Neural cell (in vitro differentiated cells): Measurements from ENCODE around the gene RPL7A. TPM values are rescaled to one million over a fixed set of nuclear protein-coding genes. Genes with fewer than 3 reads are reported as not detected.

ENCODE experiments used
- H2AFZ ChIP-seq: fragments of 200-600, 300-800 bp; sonication (generic), shearing (Covaris generic); 2 replicates; pipeline ENCODE4 v1.6.0; 2014; ENCODE audit warnings: low read depth, mild to moderate bottlenecking, antibody characterized with exemption, low read length, moderate library complexity
- H3F3A ChIP-seq: fragments of 200-600 bp; shearing (Covaris generic); 2 replicates; pipeline ENCODE4 v1.6.1; 2016; ENCODE audit warnings: mild to moderate bottlenecking, moderate library complexity, mixed read lengths, antibody characterized with exemption, low read length; ENCODE audit not compliant: insufficient read depth, poor library complexity, severe bottlenecking
- H3K27ac ChIP-seq: fragments of 200-600, 300-800 bp; sonication (generic), shearing (Covaris generic); 2 replicates; pipeline ENCODE4 v1.5.1; 2014; ENCODE audit warnings: mild to moderate bottlenecking, low read length, moderate library complexity
- H3K27me3 ChIP-seq: fragments of 300-800, 200-600 bp; sonication (generic), shearing (Covaris generic); 2 replicates; pipeline ENCODE4 v1.6.0; 2014; ENCODE audit warnings: mild to moderate bottlenecking, low read depth, low read length, moderate library complexity; ENCODE audit not compliant: insufficient read depth
- H3K36me3 ChIP-seq: fragments of 300-800, 200-600 bp; sonication (generic), shearing (Covaris generic); 2 replicates; pipeline ENCODE4 v1.5.1; 2014; ENCODE audit warnings: mild to moderate bottlenecking, antibody characterized with exemption, low read length, moderate library complexity; ENCODE audit not compliant: insufficient read depth
- H3K4me2 ChIP-seq: fragments of 300-800, 200-600 bp; sonication (generic), shearing (Covaris generic); 2 replicates; pipeline ENCODE4 v1.6.0; 2014; ENCODE audit warnings: mild to moderate bottlenecking, low read length
- H3K4me3 ChIP-seq: fragments of 300-800, 200-600 bp; sonication (generic), shearing (Covaris generic); 2 replicates; pipeline ENCODE4 v1.5.1; 2014; ENCODE audit warnings: mild to moderate bottlenecking, low read length, moderate library complexity
- H3K79me2 ChIP-seq: fragments of 200-600 bp; shearing (Covaris generic); replicated peaks from 2 replicates; pipeline ENCODE4 v1.6.0; 2014; ENCODE audit warnings: mild to moderate bottlenecking, low read length, moderate library complexity; ENCODE audit not compliant: insufficient read depth
- H3K9ac ChIP-seq: fragments of 300-800, 200-600 bp; sonication (generic), shearing (Covaris generic); 2 replicates; pipeline ENCODE4 v1.6.1; 2016; ENCODE audit warnings: mild to moderate bottlenecking, low read length, mixed read lengths
- H3K9me2 ChIP-seq: fragments of 200-600 bp; shearing (Covaris generic); 2 replicates; pipeline ENCODE4 v1.6.1; 2016; ENCODE audit warnings: mild to moderate bottlenecking, low read length, mixed read lengths; ENCODE audit not compliant: insufficient read depth
- H3K9me3 ChIP-seq: fragments of 200-600, 300-800 bp; sonication (generic), shearing (Covaris generic); 2 replicates; pipeline ENCODE4 v1.6.1; 2016; ENCODE audit warnings: mild to moderate bottlenecking, mixed run types, low read length, moderate library complexity, mixed read lengths
- H4K20me1 ChIP-seq: fragments of 200-600 bp; shearing (Covaris generic); 2 replicates; pipeline ENCODE4 v1.6.1; 2016; ENCODE audit warnings: mild to moderate bottlenecking, mixed run types; ENCODE audit not compliant: insufficient read depth
- CTCF ChIP-seq: fragments of 450-650 bp; IDR thresholded peaks from 2 replicates; pipeline ENCODE4 v1.5.1; 2014; ENCODE audit warnings: antibody characterized with exemption, mild to moderate bottlenecking, moderate library complexity; ENCODE audit not compliant: poor library complexity, severe bottlenecking
- EP300 ChIP-seq: fragments of 450-650 bp; conservative IDR thresholded peaks from 2 replicates; pipeline ENCODE4 v1.6.1; 2014; ENCODE audit warnings: antibody characterized with exemption, mild to moderate bottlenecking, moderate library complexity; ENCODE audit not compliant: poor library complexity, severe bottlenecking
- EZH2 ChIP-seq: fragments of 200-600, 300-800 bp; shearing (Covaris generic), sonication (generic); IDR thresholded peaks from 2 replicates; pipeline ENCODE4 v1.6.1; 2014; ENCODE audit warnings: antibody characterized with exemption, low read length, borderline replicate concordance, mild to moderate bottlenecking; ENCODE audit not compliant: insufficient read depth, poor library complexity, severe bottlenecking
- MXI1 ChIP-seq: fragments of 450-650 bp; conservative IDR thresholded peaks from 2 replicates; pipeline ENCODE4 v1.6.1; 2014; ENCODE audit warnings: antibody characterized with exemption, mild to moderate bottlenecking; ENCODE audit not compliant: poor library complexity, severe bottlenecking
- POLR2AphosphoS5 ChIP-seq: IDR thresholded peaks from 2 replicates; pipeline ENCODE4 v1.6.1; 2012
- RAD21 ChIP-seq: fragments of 450-650 bp; conservative IDR thresholded peaks from 2 replicates; pipeline ENCODE4 v1.6.1; 2014; ENCODE audit warnings: antibody characterized with exemption, mild to moderate bottlenecking, moderate library complexity
- REST ChIP-seq: IDR thresholded peaks from 2 replicates; pipeline ENCODE4 v1.6.1; 2012; ENCODE audit warnings: borderline replicate concordance
- SMC3 ChIP-seq: fragments of 450-650 bp; conservative IDR thresholded peaks from 2 replicates; pipeline ENCODE4 v1.6.1; 2014; ENCODE audit warnings: antibody characterized with exemption, mild to moderate bottlenecking, moderate library complexity; ENCODE audit not compliant: poor library complexity
- TAF1 ChIP-seq: IDR thresholded peaks from 2 replicates; pipeline ENCODE4 v1.6.1; 2012; ENCODE audit warnings: low read depth
- polyA plus RNA-seq: library from polyadenylated mRNA; depleted of rRNA; stranded (reverse); fragments of >200 nt; gene quantifications from 2 replicates; pipeline ENCODE4 v1.2.3, GENCODE V29; 2014

Gene RPL7A
- polyA plus RNA-seq, 1 donor from 2014 or later: 1,987 TPM

GRCh38 chr9:133384736-133385321, 36.8 kb downstream of the RPL7A start:
- no peak overlapping the region for H3K4me2 ChIP-seq
- no peak overlapping the region for H3K9ac ChIP-seq
- no peak overlapping the region for H3K4me3 ChIP-seq
- no peaks in the 10 kb centered on the region for H3K36me3 ChIP-seq
- no peaks in the 10 kb centered on the region for H3F3A ChIP-seq
- H3K27ac ChIP-seq: no peak overlapping the region
- H3K79me2 ChIP-seq: no peaks in the 10 kb centered on the region
- no peak overlapping the region for H2AFZ ChIP-seq
- H3K27me3 ChIP-seq: no peaks in the 10 kb centered on the region
- H4K20me1 ChIP-seq: no peaks in the 10 kb centered on the region
- H3K9me2 ChIP-seq: no peaks in the 10 kb centered on the region
- TF ChIP-seq CTCF (no peak), TAF1 (no peak), MXI1 (no peak), REST (no peak), SMC3 (no peak), EP300 (no peak), RAD21 (no peak)
- no peaks in the 10 kb centered on the region for H3K9me3 ChIP-seq

DNA sequence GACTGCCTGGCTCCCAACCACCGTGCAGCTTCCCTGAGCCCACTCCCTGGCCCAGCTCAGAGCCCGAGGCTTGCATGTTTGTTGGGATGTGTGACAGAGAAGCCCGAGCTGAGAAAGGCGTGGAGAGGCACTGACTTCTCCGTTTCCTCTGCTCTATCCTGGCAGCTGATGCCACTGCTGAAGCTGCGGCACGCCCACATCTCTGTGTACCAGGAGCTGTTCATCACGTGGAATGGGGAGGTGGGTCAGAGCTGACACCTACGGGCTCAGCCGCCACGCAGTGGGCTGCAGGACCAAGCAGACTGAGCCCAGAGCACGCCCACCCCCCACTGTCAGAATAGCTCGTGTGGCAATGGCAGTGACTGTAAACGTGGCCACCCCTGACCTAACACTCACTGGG, 37.4 kb downstream of the RPL7A start:
- Histone ChIP-seq H2AFZ (no peak overlapping the region), H3K9me2 (no peaks in the 10 kb centered on the region), H3K9me3 (no peaks in the 10 kb centered on the region), H3K9ac (no peak overlapping the region), H3K27ac (no peak overlapping the region), H3F3A (no peaks in the 10 kb centered on the region), H3K4me2 (no peak overlapping the region), H3K4me3 (no peak overlapping the region), H3K27me3 (no peaks in the 10 kb centered on the region), H4K20me1 (no peaks in the 10 kb centered on the region), H3K36me3 (no peaks in the 10 kb centered on the region), H3K79me2 (no peaks in the 10 kb centered on the region)
- TF ChIP-seq CTCF (no peak), REST (no peak), POLR2AphosphoS5 (no peak), MXI1 (no peak), EZH2 (no peak), RAD21 (no peak), EP300 (no peak), TAF1 (no peak), SMC3 (no peak)
